Measurements from ENCODE around the gene CADM1.

Gene CADM1

DNA sequence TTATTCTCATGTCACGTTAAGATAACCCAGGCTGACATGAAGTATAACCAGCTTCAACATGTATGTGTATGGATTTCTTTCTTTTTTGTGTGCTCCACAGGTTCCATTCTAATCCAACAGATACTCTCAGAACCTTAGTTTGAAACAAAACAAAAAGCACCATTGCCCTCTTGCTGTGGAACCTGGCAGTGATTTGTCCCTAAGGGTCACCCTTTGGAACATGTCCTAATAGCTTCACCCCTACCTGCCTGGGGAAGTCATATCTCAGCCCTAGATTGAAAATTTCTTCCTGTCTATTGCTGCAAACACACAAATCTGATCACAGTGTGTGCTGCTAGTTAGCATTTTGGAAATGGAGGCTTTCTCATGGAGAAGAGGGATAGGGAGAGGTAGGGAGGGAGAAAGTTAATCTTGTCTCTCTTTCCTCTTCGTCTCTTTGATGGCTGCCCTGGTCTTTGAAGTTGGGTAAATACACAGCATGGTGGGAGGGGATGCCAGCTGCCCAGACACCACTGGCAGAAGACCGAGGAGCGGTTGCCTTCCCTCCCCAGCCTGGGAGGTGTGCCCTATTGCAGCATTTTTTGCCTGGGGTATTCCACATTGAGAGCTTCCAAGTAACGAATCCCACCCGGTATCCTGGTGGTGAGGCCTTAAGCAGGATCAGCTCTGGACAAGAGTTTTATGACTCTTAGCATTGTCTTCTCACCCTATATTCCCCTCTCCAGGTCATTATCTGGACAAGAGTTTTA is 11.6 kb upstream of the CADM1 start:
- peak in 1 of 2 experiments; percentile 12 for DNase-seq

GRCh38 chr11:115506954-115507675 is 2.9 kb upstream of the CADM1 start:
- DNase-seq: no peak

- DNase-seq: no peak
Measured at GRCh38 chr11:115505175-115505574, 960 bp upstream of the CADM1 start.

DNA sequence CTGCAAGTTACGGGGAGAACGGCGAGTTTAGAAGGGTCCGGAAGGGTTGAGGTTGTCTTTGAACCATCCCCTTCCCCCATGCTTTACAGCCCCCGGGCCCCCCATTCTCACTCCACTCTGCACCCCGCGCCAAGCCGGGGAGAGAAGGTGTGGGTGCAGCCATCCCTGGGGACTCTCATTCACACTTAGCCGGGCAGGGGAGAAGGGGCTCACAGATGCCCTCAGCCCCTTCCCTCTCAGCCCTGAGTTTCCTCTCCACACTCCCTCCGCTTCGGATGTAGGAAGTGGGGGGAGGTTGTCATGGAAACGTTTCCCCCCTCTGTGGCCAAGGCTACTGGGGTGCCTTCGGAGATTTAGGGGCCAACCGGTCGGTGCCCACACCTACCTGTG is 334 bp downstream of the CADM1 start:
- DNase-seq: peak in 1 of 2 experiments; percentile 50

GRCh38 chr11:115503083-115503885 is 931 bp downstream of the CADM1 start:
- peak; percentile 39 to 82 for DNase-seq

DNA sequence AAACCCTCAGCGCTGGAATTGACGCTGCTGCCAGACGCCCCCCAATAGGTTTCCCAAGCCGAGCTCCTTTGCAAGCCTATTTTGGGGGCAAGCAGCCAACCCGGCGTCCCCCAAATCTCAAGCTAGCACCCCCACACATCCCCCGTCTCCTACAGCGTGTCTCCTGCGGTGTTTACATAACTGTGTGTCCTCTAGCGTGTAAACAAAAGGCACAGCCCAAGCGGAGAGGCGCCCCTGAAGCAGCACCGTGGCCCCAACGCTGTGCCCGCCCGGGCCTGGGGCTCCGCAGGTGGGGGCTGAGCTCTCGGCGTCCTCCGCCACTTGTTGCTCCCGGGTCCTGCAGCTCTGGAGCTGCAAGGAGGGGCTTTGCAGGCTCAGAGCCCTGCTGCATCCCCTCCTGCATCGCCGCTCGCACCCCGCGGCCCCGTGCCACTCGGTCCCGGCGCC is 1.6 kb downstream of the CADM1 start:
- no peak for DNase-seq

DNA sequence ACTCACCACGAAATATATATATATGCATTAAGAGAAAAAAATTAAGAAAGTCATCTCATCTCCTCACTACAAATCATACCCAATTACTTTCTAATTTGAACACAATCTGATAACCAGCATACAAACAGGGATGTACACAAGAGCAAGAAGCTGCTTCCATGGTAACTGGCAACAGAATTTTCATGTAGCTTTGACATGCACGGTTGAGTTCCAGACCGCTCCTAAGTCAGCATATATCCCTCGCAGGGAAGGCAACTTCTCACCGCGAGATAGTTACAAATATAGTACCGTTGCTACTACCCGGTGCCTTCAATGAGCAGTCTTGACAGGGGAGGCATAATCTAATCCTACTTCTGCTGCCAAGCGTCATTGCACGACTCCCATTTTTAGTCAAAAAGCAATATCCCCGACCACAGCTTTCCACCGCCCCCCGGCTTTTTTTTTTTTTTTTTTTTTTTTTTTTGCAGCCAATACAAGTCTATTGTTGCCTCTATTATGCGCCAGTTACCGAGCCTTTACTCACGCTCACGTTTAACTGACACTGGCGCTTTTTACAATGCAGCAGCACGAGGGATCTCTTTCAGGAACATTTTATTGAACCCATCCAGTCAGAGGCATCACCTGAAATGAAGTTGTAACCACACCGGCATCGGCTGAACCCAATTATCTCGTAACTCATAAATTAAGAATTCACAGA is 2.2 kb downstream of the CADM1 start:
- DNase-seq: peak in 1 of 2 experiments; percentile 43

DNA sequence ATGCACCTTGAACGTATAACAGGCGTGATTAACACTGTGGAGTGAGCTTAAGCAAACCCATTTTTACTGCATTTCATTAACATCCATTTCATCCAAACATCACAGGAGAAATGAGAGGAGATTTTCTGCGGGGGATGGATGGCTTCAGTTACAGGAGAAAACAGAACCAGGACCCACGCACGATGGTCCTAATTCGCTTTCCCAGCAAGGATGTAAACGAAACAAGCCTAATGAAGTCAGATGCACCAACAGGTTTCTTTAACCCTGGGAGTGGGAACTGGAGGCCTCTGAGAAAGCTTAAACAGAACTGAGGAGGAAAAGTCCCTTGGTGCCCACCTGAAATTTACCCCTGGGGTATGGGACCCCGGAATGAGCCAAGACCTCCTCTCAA is 2.7 kb downstream of the CADM1 start:
- no peak for DNase-seq

- DNase-seq: no peak
Measured at GRCh38 chr11:115500547-115501501, 3.4 kb downstream of the CADM1 start.

GRCh38 chr11:115499891-115500290 is 4.3 kb downstream of the CADM1 start:
- DNase-seq: no peak

GRCh38 chr11:115499241-115499799 is 4.9 kb downstream of the CADM1 start:
- no peak for DNase-seq

DNA sequence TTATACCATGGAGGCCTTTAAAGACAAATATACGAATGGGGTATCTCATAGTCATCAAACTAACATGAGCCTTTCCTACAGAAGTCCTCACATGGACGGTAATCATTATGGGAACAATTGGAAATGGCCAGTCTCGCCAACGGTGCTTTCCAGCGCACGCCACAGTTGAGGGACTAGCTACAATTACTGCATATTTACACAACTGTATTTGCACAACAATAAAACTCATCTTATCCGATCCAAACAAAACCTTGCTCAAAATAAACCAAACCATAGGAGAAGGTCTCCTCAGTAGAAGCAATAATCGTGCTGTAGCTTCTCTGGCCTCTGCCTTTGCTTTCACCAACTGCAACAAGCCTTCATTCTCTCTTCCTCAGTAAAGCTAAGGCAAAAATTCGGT is 5.9 kb downstream of the CADM1 start:
- DNase-seq: no peak

GRCh38 chr11:115497303-115497702 is 6.9 kb downstream of the CADM1 start:
- no peak for DNase-seq

DNA sequence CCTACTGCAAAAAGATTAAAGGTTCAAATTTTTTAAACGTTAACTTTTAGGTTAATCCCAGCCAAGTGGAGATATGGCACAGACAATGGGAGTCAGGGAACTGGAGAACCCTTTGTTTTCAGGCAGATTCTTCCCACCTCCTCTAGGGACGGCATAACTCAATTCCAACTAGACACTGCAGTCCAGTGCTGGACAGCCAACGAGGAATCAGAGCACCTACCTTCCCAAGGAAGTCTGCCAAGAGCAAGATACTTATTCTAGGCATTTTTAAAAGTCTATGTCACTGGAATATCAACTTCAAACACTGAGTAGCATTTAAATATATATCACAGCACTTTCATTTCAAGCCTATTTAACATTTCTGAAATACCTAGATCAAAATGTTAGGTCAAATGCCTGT is 7.3 kb downstream of the CADM1 start:
- DNase-seq: no peak

GRCh38 chr11:115493905-115494304 is 10.3 kb downstream of the CADM1 start:
- no peak for DNase-seq

DNA sequence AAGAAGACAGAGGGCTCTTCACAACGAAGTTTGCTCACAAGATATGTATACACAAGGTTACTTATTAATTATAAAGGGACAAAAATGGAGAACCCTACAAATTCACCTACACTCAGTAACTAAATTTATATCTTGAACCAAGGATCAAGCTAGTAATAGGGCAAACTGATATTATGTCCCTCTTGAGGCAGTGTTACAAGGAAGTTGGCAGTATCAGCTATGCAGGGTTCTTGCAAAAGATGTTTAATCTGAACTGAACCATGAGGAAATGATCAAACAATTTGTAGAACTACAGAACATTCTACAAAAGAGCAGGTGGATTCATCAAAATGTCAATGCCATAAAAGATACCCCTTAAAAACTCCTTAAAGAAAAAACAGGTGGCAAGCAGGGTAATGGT is 10.7 kb downstream of the CADM1 start:
- DNase-seq: no peak

DNA sequence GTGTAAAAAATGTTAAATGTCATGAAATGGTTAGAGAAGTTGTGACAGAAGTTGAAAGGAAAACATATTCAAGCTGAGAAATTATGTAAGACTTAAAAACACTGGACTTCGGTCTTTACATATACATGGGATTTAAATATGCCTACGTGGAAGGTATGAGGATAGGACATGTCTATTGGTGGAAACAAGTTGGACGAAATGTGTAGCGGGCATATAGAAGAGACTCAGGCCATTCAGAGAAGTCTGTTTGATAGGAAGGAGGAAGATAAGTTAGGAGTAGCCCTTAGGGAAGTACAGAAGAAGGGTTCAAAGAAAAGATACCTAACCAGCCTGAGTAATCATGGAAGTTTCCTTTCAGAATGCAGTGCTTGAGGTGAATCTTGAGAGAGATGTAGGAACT is 14.7 kb downstream of the CADM1 start:
- DNase-seq: no peak

GRCh38 chr11:115488945-115489344 is 15.3 kb downstream of the CADM1 start:
- no peak for DNase-seq

DNA sequence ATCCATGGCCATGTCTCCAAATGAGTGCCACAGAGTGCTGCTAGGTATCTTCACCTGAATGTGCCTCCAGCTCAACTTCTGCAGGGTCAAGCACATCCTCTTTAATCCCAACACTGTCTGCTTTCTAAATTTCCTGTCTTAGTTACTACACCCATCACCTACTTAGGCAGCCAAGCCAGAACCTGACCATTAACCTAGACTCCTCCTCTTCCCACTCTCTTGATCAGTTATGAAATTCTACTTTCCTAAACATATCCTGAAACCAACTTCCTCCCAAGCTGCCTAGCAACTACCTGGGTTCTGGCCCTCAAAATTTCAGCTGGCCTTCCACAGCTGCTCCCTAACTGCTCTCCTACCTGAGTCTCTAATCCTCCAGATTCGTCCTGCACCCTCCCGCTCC is 22.7 kb downstream of the CADM1 start:
- DNase-seq: no peak

- DNase-seq: no peak
Measured at GRCh38 chr11:115480611-115481010, 23.6 kb downstream of the CADM1 start.

- DNase-seq: peak; percentile 3 to 65
Measured at GRCh38 chr11:115477410-115477809, 26.8 kb downstream of the CADM1 start.

All from NCI-H524 (cell line).